Mesodermal cell (in vitro differentiated cells): ENCODE measurements around the gene TLX1. TPM values are rescaled to one million over a fixed set of nuclear protein-coding genes. Genes with fewer than 3 reads are reported as not detected.

ENCODE experiments used
- H3K27ac ChIP-seq: 2 replicates; pipeline ENCODE4 v1.7.0; 2013; ENCODE audit warnings: mild to moderate bottlenecking, low read depth, low read length, moderate library complexity; ENCODE audit not compliant: severe bottlenecking
- H3K36me3 ChIP-seq: 2 replicates; pipeline ENCODE4 v1.7.1; 2013; ENCODE audit warnings: mild to moderate bottlenecking, low read length, moderate library complexity; ENCODE audit not compliant: control insufficient read depth, insufficient read depth
- H3K4me1 ChIP-seq: one replicate; pipeline ENCODE4 v1.7.1; 2013; ENCODE audit warnings: mild to moderate bottlenecking, low read length; ENCODE audit not compliant: insufficient read depth, control insufficient read depth, poor library complexity, severe bottlenecking
- H3K4me3 ChIP-seq: 2 replicates; pipeline ENCODE4 v1.7.0; 2013; ENCODE audit warnings: low read length, control low read depth, mild to moderate bottlenecking; ENCODE audit not compliant: insufficient read depth, poor library complexity, severe bottlenecking; ENCODE audit errors: extremely low read depth
- H3K9me3 ChIP-seq: 2 replicates; pipeline ENCODE4 v1.7.1; 2013; ENCODE audit warnings: mild to moderate bottlenecking, low read length, moderate library complexity; ENCODE audit not compliant: control insufficient read depth
- WGBS, 2 experiments: methylation state at CpG; one replicate each; pipeline ENCODE4 v1.1.5; 2013; ENCODE audit warnings: missing lambda C conversion rate in 2 of 2; ENCODE audit not compliant: insufficient coverage in 2 of 2; 5-methylcytosine and 5-hydroxymethylcytosine counted together
- polyA plus RNA-seq, 2 experiments: library from polyadenylated mRNA; stranded (reverse); fragments of 50-300 nt; gene quantifications; one replicate each; pipeline ENCODE4 v1.2.3, GENCODE V29; 2013

TLX1 gene
- polyA plus RNA-seq (2013, experiment 1 of 2), result 0.22 TPM
- 0.15 TPM for polyA plus RNA-seq (2013, experiment 2 of 2)

DNA sequence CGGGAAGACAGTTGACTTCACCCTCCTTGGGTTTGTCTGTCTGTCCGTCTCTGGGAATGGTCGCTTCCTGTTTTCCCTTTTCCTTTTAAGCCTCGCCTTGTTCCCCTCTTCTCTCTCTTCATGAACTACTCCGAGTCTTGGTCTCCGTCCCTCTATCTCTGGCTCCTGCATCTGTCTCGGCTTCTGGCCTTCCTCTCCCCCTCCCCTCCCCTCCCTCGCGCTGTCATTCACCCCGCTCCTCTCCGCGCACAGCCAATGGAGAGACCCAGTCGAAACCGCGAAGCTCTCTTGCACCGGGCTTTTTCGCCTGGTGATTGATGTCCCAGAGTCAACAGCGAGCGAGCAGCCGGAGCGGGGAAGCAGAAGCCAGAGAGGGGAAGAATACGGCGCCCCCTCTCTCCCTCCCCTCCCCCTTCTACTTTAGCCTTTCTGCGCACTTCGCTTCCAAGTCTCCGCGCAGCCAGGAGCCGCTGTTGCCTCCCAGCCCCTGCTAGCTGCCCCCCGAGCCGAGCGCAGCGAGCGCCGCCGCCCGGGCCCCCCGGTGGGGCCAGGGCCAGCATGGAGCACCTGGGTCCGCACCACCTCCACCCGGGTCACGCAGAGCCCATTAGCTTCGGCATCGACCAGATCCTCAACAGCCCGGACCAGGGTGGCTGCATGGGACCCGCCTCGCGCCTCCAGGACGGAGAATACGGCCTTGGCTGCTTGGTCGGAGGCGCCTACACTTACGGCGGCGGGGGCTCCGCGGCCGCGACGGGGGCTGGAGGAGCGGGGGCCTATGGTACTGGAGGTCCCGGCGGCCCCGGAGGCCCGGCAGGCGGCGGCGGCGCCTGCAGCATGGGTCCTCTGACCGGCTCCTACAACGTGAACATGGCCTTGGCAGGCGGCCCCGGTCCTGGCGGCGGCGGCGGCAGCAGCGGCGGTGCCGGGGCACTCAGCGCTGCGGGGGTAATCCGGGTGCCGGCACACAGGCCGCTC lies at the start of gene TLX1:
Gene TLX1, plus strand, starts transcription at position 317 of the 978 bp plus-strand sequence. Its CDS starts 242 bp downstream, at position 559.
- H3K27ac ChIP-seq, result no peak within 1 kb of the TSS
- 1 to 2% methylated on average over 54 of the region's 83 CpGs for WGBS, 2 experiments
- peak within 1 kb of the TSS; percentile 31 for H3K4me3 ChIP-seq
- H3K4me1 ChIP-seq, result peaks cover 29% of the 10 kb centered on the region
- no peaks in the 10 kb centered on the region for H3K9me3 ChIP-seq
- no peaks in the 10 kb centered on the region for H3K36me3 ChIP-seq

- 75 to 96% methylated on average over 6 of the region's 6 CpGs for WGBS, 2 experiments
- Histone ChIP-seq H3K36me3 (no peaks in the 10 kb centered on the region), H3K4me1 (no peaks in the 10 kb centered on the region), H3K9me3 (no peaks in the 10 kb centered on the region), H3K27ac (no peak overlapping the region), H3K4me3 (no peak overlapping the region)
Observed at GRCh38 chr10:101085846-101086245, 45.3 kb upstream of the TLX1 start.

- Histone ChIP-seq H3K9me3 (no peaks in the 10 kb centered on the region), H3K27ac (no peak overlapping the region), H3K4me3 (no peak overlapping the region), H3K36me3 (no peaks in the 10 kb centered on the region), H3K4me1 (no peaks in the 10 kb centered on the region)
- WGBS, 2 experiments, result 83 to 100% methylated on average over 2 to 8 of the region's 10 CpGs
Observed at GRCh38 chr10:101087376-101087775, 43.7 kb upstream of the TLX1 start.

DNA sequence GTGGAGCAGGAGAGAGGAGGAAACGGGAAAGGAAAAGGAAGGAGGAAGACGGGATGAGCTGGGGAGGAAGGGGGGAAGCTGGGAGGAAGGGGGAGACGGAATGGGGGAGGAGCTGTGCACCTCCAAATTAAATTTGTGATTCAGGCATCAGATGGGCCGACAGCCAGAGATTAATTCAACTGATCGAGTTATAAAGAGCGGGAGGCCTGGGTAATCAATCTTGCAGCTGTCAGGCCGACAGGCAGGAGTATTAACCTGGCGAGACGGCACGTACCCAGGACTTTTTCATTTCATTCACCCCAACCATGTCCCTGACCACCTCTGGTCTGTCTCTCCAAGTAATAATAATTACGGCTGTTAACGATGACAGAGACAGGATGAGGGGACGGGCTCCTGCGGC lies 43.1 kb upstream of the TLX1 start:
- 80 to 87% methylated on average over 13 to 14 of the region's 14 CpGs for WGBS, 2 experiments
- no peak overlapping the region for H3K4me3 ChIP-seq
- H3K27ac ChIP-seq, result no peak overlapping the region

GRCh38 chr10:101089520-101090299 lies 41.4 kb upstream of the TLX1 start:
- Histone ChIP-seq H3K9me3 (no peaks in the 10 kb centered on the region), H3K27ac (no peak overlapping the region), H3K36me3 (no peaks in the 10 kb centered on the region), H3K4me1 (peaks cover 4% of the 10 kb centered on the region), H3K4me3 (no peak overlapping the region)
- 90% methylated on average over 2 to 7 of the region's 11 CpGs for WGBS, 2 experiments

More for the DNA sequence above, 43.1 kb upstream of the TLX1 start:
- Histone ChIP-seq H3K4me1 (no peaks in the 10 kb centered on the region), H3K36me3 (no peaks in the 10 kb centered on the region), H3K9me3 (no peaks in the 10 kb centered on the region)

- Histone ChIP-seq H3K27ac (no peak overlapping the region), H3K4me1 (peaks cover 4% of the 10 kb centered on the region), H3K36me3 (no peaks in the 10 kb centered on the region), H3K9me3 (no peaks in the 10 kb centered on the region), H3K4me3 (no peak overlapping the region)
- 75% methylated on average over 1 of the region's 5 CpGs; no CpG with 5 or more reads in 1 of the 2 experiments for WGBS, 2 experiments
Observed at GRCh38 chr10:101090597-101090996, 40.5 kb upstream of the TLX1 start.

GRCh38 chr10:101091546-101092290 lies 39.4 kb upstream of the TLX1 start:
- Histone ChIP-seq H3K4me1 (peaks cover 4% of the 10 kb centered on the region), H3K36me3 (no peaks in the 10 kb centered on the region), H3K9me3 (no peaks in the 10 kb centered on the region), H3K27ac (no peak overlapping the region), H3K4me3 (no peak overlapping the region)
- WGBS, 2 experiments, result 87 to 91% methylated on average over 7 to 8 of the region's 12 CpGs

DNA sequence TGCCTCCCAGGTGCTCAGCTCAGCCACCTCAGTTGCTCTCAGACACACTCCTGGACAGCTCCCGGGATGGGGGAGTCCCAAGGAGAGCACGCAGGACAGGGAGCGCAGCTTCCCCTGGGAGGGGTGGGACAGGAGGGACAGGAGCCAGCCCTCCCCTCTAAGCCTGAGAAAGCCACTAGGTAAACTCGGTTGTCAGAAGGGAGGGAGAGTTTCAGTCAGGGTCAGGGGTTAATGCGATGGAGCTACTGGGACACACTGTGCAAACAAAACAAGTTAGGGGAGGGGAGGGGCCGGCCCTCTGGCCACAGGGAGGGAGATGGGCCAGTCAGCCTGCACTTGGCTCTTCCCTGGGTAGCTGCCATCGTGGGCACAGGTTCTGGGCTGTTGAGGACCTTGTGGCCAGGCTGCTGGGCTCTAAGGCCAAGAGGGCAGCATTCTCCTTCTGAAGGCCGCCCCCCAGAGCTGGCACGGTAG lies 38.2 kb upstream of the TLX1 start:
- WGBS, 2 experiments, result 45 to 56% methylated on average over 4 to 9 of the region's 9 CpGs
- H3K4me3 ChIP-seq, result no peak overlapping the region

DNA sequence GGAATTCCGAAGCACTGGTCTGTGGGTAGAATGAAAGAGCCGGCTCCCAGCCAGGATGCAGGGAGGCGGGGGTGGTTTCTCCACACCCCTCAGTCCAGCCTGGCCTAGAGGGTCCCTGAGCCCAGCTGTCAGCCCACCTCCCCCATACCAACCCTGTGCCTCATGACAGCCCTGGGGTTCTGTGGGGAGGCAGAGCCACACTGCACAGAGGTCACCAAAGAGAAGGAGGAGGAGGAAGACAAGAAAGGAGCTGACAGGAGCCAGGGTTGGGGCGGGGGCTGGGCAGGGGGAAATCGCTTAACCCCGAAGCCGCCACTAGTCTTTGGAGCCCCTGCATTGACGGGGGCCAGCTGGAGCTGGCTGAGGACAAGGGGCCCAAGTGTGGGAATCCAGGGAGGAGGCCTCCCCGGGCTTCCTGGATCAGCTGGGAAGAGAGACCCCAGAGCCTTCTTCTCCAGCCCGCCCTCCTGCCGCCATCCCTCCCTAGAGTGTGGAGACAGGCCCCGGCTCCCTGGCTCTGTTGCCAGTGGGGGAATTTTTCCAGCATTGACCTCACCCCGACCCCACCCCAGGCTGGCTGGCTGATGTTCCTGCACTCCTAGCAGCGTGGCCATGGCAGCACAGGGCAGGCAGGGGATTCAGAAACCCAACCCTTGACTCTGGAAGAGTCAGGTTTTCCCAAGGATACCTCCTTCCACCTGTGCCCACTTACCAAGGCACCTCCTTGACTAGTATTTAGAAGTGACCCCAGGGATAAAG lies 36.8 kb upstream of the TLX1 start:
- no peaks in the 10 kb centered on the region for H3K36me3 ChIP-seq
- no peak overlapping the region for H3K27ac ChIP-seq
- H3K4me3 ChIP-seq, result no peak overlapping the region
- 68 to 72% methylated on average over 7 to 10 of the region's 14 CpGs for WGBS, 2 experiments
- peaks cover 12% of the 10 kb centered on the region for H3K4me1 ChIP-seq
- H3K9me3 ChIP-seq, result no peaks in the 10 kb centered on the region

More for the DNA sequence above, 38.2 kb upstream of the TLX1 start:
- no peak overlapping the region for H3K27ac ChIP-seq
- H3K9me3 ChIP-seq, result no peaks in the 10 kb centered on the region
- H3K36me3 ChIP-seq, result no peaks in the 10 kb centered on the region
- H3K4me1 ChIP-seq, result peaks cover 12% of the 10 kb centered on the region
